NT2/D1 (cell line): ENCODE results near the gene MXD1.

Source experiments
- SUZ12 ChIP-seq: IDR thresholded peaks from 2 replicates; pipeline ENCODE4 v1.6.1; 2011; ENCODE audit not compliant: insufficient read length, insufficient read depth; ENCODE audit errors: extremely low read depth
- YY1 ChIP-seq: IDR thresholded peaks from 2 replicates; pipeline ENCODE4 v1.6.1; 2011; ENCODE audit not compliant: insufficient read length, insufficient read depth
- ZNF274 ChIP-seq: IDR thresholded peaks from 2 replicates; pipeline ENCODE4 v1.6.1; 2011; ENCODE audit warnings: mild to moderate bottlenecking, low read depth, low read length

- TF ChIP-seq SUZ12 (no peak), YY1 (no peak), ZNF274 (no peak)
Observed at GRCh38 chr2:69989009-69989408, 74.1 kb downstream of the MXD1 start.
